ENCODE measurements around the gene EXT2. TPM values are rescaled to one million over a fixed set of nuclear protein-coding genes. Genes with fewer than 3 reads are reported as not detected.

Gene EXT2
- total RNA-seq, 2 donors from 2014 or later: 23.3 to 24.3 TPM

DNA sequence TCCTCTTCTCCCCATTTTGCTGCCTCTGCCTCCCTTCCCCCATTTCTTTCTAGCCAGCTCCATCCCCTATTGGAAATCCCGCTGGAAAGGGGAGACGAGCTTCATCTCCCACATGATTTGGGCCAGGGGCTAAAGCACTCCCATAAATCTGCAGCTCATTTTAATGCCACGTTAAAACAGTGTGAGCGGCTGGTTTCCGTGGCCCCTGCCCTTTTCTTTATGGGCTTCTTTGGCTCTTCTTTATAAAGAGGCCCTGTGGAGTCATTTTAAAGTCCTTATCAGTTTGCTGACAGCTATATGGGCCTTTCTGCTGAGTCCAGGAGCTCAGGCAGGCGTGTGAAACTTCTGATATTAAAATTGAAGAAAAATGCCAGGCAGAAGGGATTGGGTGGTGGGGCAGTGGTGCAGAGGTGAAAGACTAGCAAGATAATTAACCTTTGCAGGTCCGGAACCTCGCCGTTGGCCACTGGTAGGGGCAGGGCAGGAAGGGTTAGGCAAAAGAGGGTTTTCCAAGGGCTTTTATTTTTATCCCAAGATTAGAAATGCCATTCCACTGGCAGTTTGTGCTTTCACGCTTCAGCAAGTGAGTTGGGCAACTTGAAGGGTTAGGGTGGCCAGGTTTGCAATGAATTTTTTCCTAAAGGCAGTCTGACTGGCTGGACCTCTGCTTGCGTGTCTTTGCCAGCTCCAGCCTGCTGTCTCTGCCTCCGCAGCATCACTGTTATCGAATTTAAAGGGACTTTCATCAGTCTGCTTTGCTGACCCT lies 44.3 kb downstream of the EXT2 start:
- peaks cover under 1 to 5% of the 10 kb centered on the region in 2 donors for H3K36me3 Mint-ChIP-seq
- no peak for DNase-seq (ENCODE audit: low spot score in 2 of 2)
- H3K9me3 Mint-ChIP-seq: no peaks in the 10 kb centered on the region
- ATAC-seq: no peak
- no peak overlapping the region for H3K27ac Mint-ChIP-seq

DNA sequence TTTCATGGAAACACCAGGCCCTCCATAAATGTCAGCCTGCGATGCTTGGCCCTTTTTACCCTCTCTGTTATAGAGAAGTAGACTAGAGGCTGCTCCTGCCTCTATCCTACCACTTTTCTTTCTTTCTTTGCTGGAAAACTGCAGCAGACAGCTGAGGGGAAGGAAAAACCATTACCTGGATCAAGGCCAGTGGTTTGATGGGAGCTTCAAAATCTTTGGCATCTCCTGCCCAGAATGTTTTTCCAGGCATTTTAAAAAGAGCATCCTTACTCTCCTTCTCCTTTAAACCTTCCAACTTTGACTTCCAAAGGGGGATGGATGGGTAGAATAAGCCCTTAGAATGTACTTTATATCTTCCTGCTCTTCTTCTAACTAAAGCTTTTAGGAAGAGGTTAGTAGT lies 44.9 kb downstream of the EXT2 start:
- Mint-ChIP-seq H3K27ac (no peak overlapping the region), H3K9me3 (no peaks in the 10 kb centered on the region), H3K36me3 (peaks cover 5 to 7% of the 10 kb centered on the region in 2 donors)
- ATAC-seq: no peak
- no peak for DNase-seq (ENCODE audit: low spot score in 2 of 2)

DNA sequence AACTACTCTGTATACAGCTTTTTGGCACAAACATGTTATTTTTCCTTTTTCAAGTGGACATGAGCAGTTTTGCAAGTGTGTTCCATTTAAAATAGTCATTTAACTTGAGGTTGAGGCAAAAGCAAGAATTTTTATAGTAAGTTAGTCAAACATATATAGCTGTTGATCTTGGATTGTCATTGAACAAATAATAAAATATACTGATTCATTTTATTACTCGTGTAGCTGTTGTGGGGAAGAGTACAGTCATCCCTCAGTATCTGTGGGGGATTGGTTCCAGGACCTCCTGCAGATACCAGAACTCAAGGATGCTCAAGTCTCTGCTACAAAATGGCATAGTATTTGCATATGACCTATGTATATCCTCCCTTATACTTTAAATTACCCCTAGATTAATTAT lies 45.3 kb downstream of the EXT2 start:
- Mint-ChIP-seq H3K27ac (no peak overlapping the region), H3K9me3 (no peaks in the 10 kb centered on the region), H3K36me3 (peaks cover 5 to 12% of the 10 kb centered on the region in 2 donors)
- DNase-seq (ENCODE audit: low spot score in 2 of 2) (no peak), ATAC-seq (no peak)

DNA sequence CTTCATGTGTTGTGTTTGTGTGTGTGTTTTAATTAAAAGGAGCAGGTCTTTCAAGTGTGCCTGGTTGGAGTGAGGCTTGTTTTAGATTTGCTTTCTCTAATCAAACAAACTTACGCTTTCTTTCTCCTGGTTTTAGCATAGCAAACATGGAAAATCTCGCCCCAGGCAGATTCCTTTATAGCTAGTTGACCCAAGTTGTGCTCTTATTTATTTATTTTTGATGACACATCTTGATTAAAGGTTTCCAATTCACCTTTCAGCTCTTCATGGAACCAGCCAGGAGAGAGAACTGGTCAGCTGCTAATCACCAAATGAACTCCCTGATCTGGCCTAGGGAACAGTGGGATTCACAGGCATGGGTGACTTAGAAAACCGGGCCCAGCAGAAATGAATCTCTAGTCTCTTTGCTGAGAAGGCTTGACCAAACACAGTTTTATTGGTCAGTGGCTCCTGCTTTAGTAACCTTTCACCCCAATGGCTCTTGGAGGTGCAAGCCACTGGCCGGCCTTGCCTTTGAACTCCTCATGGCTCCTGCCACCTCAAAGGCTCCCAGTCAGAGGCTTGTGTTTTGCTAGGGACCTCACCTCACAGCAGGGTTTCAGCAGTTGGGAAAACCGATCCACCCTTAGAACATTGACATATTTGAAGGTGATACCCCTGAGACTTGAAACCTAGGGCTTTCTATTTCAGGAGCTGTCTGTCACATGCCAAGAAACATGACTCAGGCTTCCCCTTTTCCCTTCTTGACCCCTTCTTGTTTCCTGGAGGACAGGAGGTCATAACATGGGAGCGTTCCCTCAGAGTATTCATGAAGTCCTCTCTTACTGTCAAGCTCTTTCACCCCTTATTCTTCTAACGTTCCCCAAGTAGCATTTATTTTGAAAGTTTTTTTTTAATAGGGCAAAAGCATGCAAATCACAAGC lies 48.8 kb downstream of the EXT2 start:
- ATAC-seq (no peak), DNase-seq (ENCODE audit: low spot score in 2 of 2) (no peak)
- peaks cover 15 to 21% of the 10 kb centered on the region in 2 donors for H3K36me3 Mint-ChIP-seq
- no peaks in the 10 kb centered on the region for H3K9me3 Mint-ChIP-seq
- H3K27ac Mint-ChIP-seq: no peak overlapping the region

DNA sequence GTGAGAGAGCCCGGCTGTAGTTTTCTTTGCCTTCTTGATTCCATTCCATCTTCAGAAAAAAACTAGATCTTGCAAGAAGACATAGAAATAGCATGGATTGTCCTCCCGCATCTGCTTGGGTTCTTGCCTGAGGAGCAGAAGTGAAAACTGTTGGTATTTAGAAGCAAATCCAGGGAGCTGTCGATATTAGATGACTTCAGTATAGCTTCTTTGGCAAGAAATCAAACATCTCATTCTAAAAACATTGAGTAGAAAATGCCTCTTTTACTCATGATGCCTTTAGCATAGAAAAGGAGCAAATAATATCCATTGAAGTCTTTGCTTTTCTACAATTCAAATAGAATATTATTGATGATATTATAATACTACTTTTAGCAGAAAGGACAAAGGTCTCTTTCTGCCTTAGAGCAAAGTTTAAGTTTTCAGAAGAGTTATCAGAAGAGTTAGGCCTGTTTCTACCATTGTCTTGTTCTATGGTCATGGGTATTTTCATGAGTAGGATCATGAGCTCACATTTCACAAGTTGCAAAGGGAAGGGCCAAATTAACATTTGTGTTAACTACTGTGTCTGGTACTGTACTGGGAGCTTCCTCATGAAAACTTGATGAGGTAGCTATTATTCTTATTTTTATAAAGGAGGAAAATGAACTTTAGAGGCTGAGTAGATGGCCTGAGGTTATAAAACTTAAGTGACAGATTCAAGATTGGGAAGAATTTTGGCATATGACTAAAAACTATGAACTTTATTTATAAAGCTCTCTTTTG lies 49.7 kb downstream of the EXT2 start:
- H3K9me3 Mint-ChIP-seq: no peaks in the 10 kb centered on the region
- DNase-seq (ENCODE audit: low spot score in 2 of 2) (no peak), ATAC-seq (no peak)
- H3K27ac Mint-ChIP-seq: no peak overlapping the region
- H3K36me3 Mint-ChIP-seq: peaks cover 25 to 31% of the 10 kb centered on the region in 2 donors

DNA sequence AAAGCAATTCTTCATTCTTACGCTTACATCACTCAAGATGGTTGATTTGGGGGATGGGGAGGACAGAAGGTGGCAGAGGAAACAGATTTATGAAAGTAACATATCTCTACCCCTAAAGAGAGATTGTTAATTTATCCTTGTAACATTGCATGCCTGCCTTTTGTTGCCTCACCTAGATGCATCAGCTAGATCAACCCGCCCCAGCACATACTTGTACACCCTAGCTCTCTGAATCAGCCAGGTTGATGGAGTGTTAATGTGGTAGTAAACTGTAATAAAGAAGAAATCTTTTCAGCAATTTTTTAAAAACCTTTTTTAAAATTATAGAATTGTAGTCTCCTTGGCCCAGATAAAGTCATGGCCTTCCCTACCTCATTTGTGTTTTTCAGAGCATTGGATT lies 51.5 kb downstream of the EXT2 start:
- Mint-ChIP-seq H3K36me3 (peaks cover 38 to 44% of the 10 kb centered on the region in 2 donors), H3K9me3 (no peaks in the 10 kb centered on the region), H3K27ac (no peak overlapping the region)
- DNase-seq (ENCODE audit: low spot score in 2 of 2) (no peak), ATAC-seq (no peak)

DNA sequence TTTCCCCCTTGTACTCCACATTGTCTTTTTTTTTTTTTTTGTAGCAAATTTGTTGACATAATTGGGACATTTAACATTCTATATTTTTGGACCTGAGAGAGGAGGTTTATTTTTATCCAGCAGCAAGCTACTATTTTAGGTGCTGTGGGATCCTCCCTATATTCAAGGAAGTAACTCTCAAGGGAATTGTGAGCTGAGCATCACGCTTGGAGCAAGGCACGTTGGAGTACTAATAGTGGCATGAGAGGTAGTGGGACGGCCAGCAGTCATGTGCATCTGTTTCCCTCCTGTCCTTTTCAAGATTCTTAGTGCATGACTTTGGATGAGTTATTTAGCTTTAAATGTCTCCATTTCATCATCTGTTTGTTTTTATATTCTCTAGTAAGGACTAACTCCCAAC lies 52.3 kb downstream of the EXT2 start:
- Mint-ChIP-seq H3K36me3 (peaks cover 41 to 48% of the 10 kb centered on the region in 2 donors), H3K9me3 (peaks cover 2 to 3% of the 10 kb centered on the region in 2 donors), H3K27ac (no peak overlapping the region)
- DNase-seq (ENCODE audit: low spot score in 2 of 2) (no peak), ATAC-seq (no peak)

DNA sequence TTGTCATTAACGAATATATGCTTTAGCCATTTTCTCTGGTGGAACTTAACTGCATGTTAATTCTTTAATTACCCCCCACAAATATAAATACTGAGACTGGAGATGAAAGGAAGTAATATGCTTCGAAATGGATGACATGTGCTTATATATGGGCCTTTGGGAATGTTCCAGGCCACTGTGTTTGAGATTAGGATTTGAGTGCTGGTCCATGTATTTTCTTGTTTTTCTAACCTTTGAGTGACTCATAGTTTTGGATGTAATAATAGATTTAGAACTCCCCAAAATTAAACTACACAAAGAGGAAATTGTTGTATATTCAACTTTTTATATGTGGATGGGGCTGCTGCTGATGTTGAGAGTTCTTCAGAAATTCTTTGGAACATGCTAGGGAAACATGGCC lies 54.2 kb downstream of the EXT2 start:
- no peak for DNase-seq (ENCODE audit: low spot score in 2 of 2)
- Mint-ChIP-seq H3K9me3 (peaks cover 4 to 9% of the 10 kb centered on the region in 2 donors), H3K36me3 (peaks cover 39 to 57% of the 10 kb centered on the region in 2 donors), H3K27ac (no peak overlapping the region)
- no peak for ATAC-seq

DNA sequence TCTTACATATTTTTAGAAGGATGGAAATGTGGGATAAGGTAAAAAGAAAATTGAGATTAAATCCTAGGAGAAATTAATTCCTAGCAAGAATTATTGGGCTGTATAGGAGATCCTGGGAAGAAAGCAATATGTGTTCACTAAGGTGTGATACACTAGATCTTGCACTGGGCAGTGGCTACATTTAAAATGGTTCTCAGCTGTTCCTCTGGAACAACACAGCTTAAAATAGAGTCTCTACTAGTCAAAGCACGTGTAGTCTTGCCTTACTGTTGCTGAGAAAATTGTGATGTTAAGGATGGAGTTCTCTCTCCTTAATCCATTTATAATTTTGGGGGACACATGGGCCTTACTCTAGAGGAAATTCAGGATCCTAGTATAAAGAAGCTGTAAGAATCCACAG lies 54.9 kb downstream of the EXT2 start:
- ATAC-seq: no peak
- DNase-seq (ENCODE audit: low spot score in 2 of 2): no peak
- Mint-ChIP-seq H3K9me3 (peaks cover 4 to 9% of the 10 kb centered on the region in 2 donors), H3K27ac (no peak overlapping the region), H3K36me3 (peaks cover 39 to 56% of the 10 kb centered on the region in 2 donors)

DNA sequence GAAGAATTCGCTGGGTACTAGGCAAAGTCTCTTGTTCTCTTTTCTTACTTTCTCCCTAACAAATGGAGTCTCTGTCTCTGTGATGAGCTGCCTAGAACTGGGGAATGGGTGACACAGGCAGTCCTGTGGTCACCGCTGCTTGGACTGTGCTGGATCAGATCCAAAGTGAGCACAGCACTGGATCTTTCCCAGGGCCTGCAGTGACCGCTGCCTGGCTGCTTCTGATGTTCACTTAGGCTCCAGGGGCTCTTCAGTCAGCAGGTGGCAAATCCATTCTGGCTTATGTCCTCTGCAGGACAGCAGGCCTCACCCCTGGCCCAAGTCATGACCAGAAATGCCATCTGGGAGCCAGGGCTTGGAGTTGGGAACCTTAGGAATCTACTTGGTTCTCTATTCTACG lies 61.5 kb downstream of the EXT2 start:
- Mint-ChIP-seq H3K27ac (no peak overlapping the region), H3K9me3 (peaks cover 4 to 9% of the 10 kb centered on the region in 2 donors), H3K36me3 (peaks cover 28 to 41% of the 10 kb centered on the region in 2 donors)
- DNase-seq (ENCODE audit: low spot score in 2 of 2): no peak
- ATAC-seq: no peak

DNA sequence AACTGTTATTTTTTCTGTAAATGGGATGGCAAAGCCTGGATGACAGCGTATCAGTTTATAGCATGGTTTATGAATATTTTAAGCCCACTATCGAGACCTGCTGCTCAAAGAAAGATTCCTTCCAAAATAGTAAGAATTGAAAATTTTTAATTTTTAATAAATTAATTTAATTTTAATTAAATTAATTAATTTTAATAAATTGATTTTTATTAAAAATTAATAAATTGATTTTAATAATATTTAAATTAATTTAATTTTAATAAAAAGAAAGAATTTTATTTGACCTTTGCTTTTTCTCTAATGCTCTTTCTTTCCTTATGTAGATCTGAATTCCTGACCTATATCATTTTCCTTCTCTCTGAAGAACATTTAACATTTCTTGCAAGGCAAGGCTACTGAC lies 62.9 kb downstream of the EXT2 start:
- H3K27ac Mint-ChIP-seq: no peak overlapping the region
- ATAC-seq (no peak), DNase-seq (ENCODE audit: low spot score in 2 of 2) (no peak)
- peaks cover 22 to 35% of the 10 kb centered on the region in 2 donors for H3K36me3 Mint-ChIP-seq
- H3K9me3 Mint-ChIP-seq: peaks cover 0 to 5% of the 10 kb centered on the region in 2 donors

DNA sequence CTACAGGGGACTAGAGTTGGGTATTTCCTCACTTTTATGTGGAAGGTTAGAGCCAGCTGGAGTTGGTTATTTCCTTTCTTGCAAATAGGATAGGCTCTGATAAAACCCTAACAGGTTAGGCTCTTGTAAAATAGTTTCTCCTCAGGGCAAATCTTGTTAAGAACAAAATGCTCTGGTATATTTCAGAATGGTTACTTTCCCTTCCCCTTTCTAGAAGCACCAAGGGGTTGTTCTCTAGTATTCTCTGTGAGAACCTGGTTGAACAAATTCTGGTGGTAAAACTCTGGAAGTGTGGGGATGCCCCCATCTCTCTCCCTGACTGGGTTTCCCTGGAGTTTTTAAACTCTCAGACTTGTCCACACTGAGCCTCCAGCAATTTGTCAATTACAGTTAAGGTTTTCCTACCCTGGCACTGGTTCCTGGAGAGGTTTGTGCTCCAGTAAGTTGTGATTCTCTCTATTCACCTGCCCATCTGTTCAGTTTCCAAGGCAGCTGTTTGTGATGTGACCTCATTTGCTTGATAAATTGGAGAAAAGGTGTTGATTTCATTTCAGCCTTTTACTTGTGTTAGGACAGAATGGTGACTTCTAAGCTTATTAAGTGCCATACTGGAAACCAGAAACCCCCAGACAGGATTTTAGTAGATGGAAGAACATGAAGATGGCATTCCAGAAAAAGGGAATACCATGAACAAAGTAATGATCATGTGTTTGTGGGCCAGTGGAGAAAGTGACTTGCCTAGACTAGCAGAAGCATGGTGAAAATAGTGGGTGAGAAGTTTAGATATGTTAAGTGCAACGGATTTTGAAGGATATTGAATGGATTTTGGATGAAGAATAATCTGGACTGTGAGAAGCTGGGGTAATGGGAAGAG lies 64.6 kb downstream of the EXT2 start:
- peaks cover 22 to 25% of the 10 kb centered on the region in 2 donors for H3K36me3 Mint-ChIP-seq
- no peak overlapping the region for H3K27ac Mint-ChIP-seq
- H3K9me3 Mint-ChIP-seq: no peaks in the 10 kb centered on the region
- DNase-seq (ENCODE audit: low spot score in 2 of 2) (no peak), ATAC-seq (no peak)

DNA sequence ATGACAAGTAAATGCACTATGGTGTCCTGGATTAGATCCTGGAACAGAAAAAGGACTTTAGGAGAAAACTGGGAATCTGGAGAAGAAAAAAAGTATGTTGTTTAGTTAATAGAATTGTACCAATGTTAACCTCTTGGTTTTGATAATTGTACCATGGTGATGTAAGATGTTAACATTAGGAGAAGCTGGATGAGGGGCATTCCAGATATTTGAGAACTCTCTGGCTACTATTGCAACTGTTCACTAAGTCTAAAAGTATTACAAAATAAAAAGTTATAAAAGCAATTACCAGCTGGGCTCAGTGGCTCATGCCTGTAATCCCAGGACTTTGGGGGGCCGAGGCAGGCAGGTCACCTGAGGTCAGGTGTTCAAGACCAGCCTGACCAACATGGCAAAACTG lies 66.5 kb downstream of the EXT2 start:
- peaks cover 9 to 16% of the 10 kb centered on the region in 2 donors for H3K36me3 Mint-ChIP-seq
- ATAC-seq: no peak

DNA sequence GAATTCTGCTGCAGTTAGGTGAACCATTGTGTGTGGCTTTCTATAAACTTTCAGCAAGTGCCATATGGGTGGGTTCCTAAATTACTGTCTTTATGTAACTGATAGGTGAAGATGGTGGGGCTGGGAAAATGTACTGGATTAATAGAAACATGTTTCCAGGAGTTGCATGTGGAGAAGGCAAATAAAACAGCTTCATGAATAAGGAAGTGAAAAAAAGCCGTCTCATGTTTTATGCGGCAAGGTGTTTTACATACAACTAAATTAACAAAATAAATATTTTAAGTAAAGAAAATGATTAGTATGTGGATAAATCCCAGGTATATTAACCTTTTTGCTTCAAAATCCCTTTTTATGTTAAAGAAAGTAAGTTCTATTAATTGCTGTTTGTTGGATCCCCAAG lies 67.2 kb downstream of the EXT2 start:
- ATAC-seq (no peak), DNase-seq (ENCODE audit: low spot score in 2 of 2) (no peak)
- H3K36me3 Mint-ChIP-seq: peaks cover 2 to 9% of the 10 kb centered on the region in 2 donors
- no peaks in the 10 kb centered on the region for H3K9me3 Mint-ChIP-seq
- no peak overlapping the region for H3K27ac Mint-ChIP-seq

More for the DNA sequence above, 66.5 kb downstream of the EXT2 start:
- DNase-seq (ENCODE audit: low spot score in 2 of 2): no peak
- H3K27ac Mint-ChIP-seq: no peak overlapping the region
- no peaks in the 10 kb centered on the region for H3K9me3 Mint-ChIP-seq

DNA sequence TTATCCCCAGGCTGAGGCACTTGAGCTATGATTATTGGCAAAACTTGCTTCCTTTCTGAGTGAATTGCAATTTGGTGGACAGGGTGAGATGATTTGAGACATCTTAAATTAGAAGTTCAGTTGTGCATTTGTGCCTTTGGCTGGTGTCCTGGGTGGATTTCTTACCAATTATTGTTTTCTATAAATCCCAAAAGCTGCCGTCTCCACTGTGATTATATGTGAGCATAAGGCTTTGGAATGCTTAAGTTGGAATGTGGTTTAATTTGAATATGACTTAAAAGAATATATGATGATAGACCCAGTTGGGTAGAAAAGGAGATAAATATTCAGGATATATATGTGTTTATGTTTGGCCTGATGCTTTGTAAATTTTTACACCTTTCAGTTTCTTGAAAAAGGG lies 70.0 kb downstream of the EXT2 start:
- no peak for DNase-seq (ENCODE audit: low spot score in 2 of 2)
- Mint-ChIP-seq H3K9me3 (no peaks in the 10 kb centered on the region), H3K36me3 (no peaks in the 10 kb centered on the region), H3K27ac (no peak overlapping the region)
- no peak for ATAC-seq

DNA sequence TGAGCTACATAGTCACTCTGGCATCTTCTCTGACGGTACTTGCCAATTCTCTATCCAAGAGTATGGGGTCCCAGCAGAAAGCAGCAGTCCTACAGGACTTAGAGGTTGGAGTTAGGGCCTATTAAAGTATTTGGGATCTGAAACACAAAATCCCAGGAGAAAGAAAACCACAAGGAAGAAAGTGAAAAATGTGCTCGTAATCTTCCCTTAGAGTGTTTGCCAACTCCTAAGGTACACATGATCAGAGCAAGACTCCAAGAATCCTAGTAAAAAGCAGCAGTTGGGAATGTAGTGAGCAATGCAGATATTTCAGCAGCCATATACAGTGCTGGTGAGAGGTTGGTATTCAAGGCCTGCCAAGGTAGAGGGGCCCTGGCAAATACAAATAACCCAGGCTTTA lies 71.6 kb downstream of the EXT2 start:
- H3K36me3 Mint-ChIP-seq: no peaks in the 10 kb centered on the region
- DNase-seq (ENCODE audit: low spot score in 2 of 2) (no peak), ATAC-seq (no peak)
- H3K27ac Mint-ChIP-seq: no peak overlapping the region
- H3K9me3 Mint-ChIP-seq: no peaks in the 10 kb centered on the region

All from activated naive CD4-positive, alpha-beta T cell treated with anti-CD3 and anti-CD28 coated beads, Interleukin-2, amount 50 U/mL, for 72 hours (primary cell).